Cardiac atrium fibroblast (primary cell): ENCODE measurements around the gene RFC4. TPM values are rescaled to one million over a fixed set of nuclear protein-coding genes. Genes with fewer than 3 reads are reported as not detected.

Source experiments
- total RNA-seq: library from RNA; depleted of rRNA; stranded (reverse); fragments of >200 nt; gene quantifications from 2 replicates; pipeline ENCODE4 v1.2.3, GENCODE V29; 2015

RFC4 gene, protein sequence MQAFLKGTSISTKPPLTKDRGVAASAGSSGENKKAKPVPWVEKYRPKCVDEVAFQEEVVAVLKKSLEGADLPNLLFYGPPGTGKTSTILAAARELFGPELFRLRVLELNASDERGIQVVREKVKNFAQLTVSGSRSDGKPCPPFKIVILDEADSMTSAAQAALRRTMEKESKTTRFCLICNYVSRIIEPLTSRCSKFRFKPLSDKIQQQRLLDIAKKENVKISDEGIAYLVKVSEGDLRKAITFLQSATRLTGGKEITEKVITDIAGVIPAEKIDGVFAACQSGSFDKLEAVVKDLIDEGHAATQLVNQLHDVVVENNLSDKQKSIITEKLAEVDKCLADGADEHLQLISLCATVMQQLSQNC
- 25.6 and 30.1 TPM in 2 replicates for total RNA-seq

DNA sequence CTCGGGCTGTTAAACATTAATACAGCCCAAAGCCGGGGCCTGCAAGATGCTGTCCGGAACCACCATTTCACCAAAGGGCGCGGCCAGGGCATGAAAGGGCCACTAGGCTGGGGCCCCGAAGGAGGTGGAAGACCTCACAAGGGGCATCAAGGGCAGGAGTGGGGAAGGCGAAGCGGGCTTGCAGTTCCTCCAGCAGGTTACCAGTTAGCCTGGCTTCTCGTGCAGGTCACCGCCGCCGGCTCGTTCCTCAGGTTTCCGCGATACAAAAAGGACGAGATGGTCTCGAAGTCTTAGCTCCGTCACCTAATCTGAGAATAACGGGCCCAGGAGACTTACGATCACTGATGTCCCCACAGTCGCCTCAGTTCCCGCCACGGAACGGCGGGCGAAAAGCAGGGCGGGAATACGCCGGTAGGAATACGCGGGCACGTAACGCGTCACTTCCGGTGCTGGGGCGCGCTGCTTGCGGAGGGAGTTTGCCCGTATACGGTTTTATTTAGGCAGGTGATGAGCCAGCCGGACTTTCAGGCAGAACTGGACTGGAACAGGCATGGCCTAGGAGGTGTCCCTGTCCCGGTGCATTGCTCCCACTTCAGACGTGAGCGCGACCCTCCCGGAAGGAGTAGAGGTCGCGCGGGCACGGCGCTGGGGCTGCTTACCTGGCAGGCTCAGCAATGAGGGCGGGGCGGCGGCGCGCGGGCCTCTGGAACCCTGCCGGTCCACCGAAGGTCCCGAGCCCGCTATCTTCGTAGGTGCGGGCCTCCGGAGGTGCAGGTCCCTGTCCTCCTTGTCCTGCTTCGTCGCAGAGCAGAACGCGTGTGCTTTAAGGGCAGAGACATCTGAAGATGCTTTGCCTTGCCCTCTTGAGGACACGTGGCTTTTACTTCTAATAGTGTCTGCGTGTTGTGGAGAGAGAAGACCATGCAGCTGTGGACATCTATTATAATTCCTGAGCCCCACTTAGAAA, at the start of gene RFC4:
RFC4 (minus strand) TSS at position 394 of the 967 bp plus-strand sequence. CDS start 1,769 bp downstream, outside the sequence.

DNA sequence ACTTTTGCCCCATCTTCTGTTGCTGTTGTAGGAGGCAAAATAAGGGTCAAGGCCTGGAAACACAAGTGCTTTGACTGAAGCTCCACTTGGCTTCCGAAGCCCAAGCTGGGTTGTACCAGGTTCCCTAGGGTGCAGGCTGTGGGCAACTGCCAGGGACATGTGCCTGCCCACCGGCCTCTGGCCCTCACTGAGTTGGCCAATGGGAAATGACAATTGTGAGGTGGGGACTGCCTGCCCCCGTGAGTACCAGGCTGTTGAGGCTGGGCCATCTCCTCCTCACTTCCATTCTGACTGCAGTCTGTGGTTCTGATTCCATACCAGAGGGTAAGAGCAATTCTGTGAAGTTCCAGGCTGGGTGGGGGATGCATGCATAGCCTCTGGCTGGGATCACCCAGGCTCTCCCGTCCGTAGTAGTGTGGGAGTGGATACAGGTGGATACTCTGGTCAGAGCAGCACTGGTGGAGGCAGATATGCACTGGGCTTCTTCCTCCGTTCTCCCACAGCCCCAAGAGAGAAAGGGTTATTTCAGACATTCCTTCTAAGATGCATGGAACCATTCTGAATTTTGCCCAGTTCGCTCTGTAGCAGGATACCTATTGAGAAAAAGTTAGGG, 36.2 kb upstream of the RFC4 start, which contains the start of gene ADIPOQ:
ADIPOQ (plus strand) TSS at position 285 of the 613 bp plus-strand sequence. CDS start 10,349 bp downstream, outside the sequence.

DNA sequence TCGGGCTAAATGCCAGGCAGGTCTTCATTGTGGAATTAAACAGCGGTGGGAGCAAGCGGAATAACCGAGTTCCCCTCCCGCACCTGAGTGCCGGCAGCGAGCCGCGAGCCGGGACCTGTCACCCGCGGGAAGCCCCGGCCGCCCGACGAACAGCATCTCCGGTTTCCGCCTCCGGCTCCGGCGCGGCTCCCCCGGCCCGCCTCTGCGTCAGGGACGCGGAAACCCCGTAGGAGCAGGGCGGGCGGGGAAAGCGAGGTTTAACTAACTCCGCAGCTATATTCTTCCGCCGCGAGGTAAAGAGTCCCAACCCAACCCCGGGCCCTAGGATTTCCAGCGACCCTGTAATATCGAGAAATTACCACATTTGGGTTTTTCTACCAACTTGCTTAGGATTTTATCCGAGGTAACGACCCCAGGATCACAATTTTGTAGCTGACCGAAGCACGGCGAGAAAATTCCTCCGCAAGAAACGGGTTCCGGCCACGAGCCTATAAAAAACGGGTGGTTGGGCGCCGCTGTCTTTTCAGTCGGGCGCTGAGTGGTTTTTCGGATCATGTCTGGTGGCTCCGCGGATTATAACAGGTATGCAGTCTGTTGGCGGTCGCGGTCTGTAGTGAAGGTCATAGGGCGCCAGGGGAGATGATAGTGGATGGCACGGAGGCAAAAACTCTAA, 23.1 kb downstream of the RFC4 start, which contains the start of gene EIF4A2:
EIF4A2 (plus strand) TSS at position 520 of the 673 bp plus-strand sequence; CDS start at position 554, 34 bp downstream.

Other genes with a start within 250 kb of the RFC4 start
- 11.6 and 15.7 TPM in 2 replicates for gene TBCCD1, start 239.1 kb downstream of the RFC4 start, total RNA-seq
- gene DNAJB11, start 235.8 kb downstream of the RFC4 start, total RNA-seq = 59.5 and 63.9 TPM in 2 replicates
- not detected in 2 replicates for gene AHSG, start 193.4 kb downstream of the RFC4 start, total RNA-seq
- not detected in 2 replicates for gene FETUB, start 166.1 kb downstream of the RFC4 start, total RNA-seq
- not detected in 2 replicates for gene HRG, start 140.5 kb downstream of the RFC4 start, total RNA-seq
- not detected in 2 replicates for gene KNG1, start 89.1 kb downstream of the RFC4 start, total RNA-seq
- gene EIF4A2, start 22.9 kb downstream of the RFC4 start, total RNA-seq = 240 and 273 TPM in 2 replicates
- gene ADIPOQ, start 36.2 kb upstream of the RFC4 start, total RNA-seq = not detected in 2 replicates
- 5.5 and 7.4 TPM in 2 replicates for gene ST6GAL1, start 124.0 kb upstream of the RFC4 start, total RNA-seq